Measurements from ENCODE around the gene ANO4.
"Not testable (repeated sequence)": the region's sequence is repeated elsewhere in the genome, so short reads cannot be mapped to it uniquely, and the experiment has no call there.

The ANO4 gene

DNA sequence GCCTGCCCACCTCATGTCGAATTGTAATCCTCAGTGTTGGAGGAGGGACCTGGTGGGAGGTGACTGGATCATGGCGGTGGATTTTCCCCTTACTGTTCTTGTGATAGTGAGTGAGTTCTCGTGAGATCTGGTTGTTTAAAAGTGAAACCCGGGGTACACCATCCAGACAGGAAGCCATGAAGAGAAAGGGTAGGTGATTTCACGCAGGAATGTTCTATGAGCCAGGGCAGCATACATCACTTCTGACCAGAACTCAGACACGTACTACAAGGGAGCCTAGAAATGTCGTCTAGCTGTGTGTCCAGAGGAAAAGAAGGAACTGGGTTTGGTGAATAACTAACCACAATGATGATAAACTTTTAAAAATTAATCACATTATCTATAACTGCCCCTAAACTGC lies 80.6 kb downstream of the ANO4 start:
- no peak for DNase-seq

DNA sequence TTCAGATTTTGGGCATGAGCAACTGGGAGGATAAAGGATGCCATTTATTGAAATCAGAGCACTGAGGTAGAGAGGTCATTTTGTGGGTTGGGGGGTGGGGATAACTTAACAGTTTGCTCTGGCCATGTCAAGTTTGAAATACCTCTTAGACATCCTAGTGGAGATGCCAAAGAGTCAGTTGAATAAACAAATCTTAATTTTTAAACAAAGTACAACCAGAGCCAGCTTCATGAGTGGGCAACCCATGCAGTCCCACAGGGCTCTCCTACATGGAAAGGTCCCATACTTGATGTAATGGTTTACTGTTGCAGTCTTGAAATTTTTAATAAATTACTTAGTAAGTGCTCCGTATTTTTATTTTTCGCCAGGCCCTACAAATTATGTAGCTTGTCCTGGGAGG lies 81.2 kb downstream of the ANO4 start:
- no peak for DNase-seq

DNA sequence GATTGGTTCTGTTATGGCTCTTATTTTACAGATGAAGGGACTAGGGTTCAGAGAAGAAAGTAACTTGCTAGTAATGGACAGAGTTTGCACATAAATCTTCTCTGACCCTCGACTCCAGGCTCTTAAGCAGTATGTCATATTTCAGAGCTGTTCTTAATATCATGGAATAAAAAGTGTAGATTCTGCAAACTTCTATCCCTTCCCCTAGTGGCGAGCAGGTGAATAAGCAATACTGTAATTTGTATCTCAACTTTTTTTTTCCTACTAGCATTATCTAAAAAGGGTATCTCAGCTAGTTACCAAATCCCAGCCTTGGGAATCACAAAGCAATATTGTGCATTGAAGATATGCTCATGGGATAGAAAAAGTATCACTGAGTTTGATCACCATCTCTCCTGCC lies 83.2 kb downstream of the ANO4 start:
- DNase-seq = no peak

DNA sequence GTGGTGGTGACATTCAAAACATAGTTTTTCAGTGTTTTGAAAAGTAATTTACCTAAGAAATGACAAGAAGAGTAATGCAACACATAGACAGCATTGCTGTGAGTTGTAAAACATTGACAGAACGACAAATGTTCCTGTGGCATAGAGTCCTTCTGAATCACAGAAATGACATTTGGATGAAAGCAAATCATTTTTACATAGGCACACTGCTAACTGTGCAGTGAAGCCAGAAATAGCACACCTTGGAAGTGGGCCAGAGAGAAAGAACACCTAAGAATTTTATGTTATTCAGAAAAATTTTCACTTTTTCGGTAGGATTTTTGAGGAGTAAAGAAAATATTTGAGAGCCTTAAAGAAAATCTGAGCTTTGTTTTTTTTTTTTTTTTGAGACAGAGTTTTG lies 100.6 kb downstream of the ANO4 start:
- no peak for DNase-seq

DNA sequence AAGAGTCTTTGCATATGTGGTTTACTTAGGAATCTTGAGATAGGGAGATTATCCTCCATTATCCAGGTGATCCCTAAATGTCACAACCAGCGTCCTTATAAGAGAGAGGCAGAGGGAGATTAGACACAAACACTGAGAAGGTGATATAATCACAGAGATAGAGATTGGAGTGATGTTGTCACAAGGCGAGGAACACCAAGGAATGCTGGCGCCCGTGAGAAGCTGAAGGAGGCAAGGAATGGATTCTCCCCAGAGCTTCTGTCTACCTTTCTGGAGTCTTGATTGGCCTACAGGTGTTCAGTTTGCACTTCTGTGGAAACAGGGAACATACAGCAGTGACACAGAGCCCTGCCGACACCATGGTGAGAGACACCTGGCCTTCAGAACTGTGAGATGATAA lies 101.6 kb downstream of the ANO4 start:
- no peak for DNase-seq

DNA sequence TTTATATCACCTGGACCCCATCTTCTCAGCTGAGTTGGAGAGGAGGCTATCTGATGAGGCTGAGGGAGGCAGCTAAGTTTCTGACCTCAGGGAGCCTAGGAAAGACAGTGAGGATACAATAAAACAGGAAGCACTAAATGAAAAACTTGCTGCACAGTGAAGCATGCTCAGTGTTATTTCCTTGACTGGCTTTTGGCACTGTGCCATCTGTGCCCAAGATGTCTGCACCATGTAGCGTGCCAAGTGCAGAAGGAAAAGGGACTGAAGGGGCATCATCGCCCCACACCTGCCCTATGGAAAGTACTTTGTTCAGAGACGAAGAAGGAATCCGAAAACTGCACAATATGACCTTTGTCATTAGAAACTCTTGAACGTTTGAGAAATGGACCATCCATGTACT lies 102.7 kb downstream of the ANO4 start:
- DNase-seq = no peak

DNA sequence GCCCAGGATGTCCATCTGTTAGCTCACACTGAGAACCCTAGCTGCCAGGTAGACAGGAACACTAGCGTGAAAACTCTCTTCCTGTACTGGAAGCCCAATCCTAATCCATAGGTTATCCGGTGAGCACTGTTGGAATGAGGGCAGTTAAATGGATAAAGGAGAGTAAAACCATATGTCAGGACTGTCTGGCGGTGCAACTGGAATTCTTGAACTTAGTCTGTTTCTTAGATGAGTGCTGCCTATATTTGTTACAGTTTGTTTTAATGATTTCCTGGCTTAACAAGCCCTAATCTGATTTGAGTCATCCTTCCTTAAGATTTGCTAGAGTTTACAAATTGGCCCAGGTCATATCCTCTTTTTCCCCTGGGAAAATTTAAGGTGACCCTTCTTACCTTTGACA lies 104.7 kb downstream of the ANO4 start:
- no peak for DNase-seq

DNA sequence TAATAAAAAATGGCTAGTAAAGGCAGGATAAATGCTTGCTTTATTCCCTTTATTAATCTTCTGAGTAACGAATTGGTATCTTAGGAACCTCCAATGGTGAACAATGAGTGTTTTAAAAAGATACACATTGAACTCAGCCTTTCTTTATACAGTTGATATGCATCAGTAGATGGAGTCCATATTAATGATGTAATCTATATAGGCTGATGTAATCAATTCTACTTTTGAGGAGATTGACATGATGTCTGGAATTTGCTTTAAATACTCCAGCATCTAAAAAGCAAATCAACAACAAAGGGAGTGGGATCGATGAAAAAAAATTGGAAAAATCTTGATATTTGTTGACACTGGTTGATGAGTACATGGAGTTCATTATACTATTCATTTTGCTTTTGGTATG lies 106.2 kb downstream of the ANO4 start:
- no peak for DNase-seq

DNA sequence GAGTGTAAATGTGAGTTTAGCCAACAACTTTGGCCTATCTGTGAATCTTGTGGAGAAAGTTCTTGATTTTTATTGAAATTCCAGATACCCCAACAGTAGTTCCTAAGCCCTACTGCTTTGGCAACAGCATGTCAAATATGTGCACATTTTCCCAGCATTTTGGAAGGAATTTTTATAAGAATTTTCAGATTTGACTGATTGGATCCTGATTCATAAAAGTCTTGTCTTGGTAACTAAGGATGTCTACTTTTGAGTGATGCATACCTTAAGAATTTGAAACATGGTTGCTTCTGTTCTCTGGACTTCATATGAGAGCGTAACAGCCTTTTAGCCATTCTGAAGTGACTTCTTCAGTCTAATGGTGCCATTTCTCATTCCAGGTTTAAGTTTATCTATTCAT lies 106.7 kb downstream of the ANO4 start:
- DNase-seq = no peak

DNA sequence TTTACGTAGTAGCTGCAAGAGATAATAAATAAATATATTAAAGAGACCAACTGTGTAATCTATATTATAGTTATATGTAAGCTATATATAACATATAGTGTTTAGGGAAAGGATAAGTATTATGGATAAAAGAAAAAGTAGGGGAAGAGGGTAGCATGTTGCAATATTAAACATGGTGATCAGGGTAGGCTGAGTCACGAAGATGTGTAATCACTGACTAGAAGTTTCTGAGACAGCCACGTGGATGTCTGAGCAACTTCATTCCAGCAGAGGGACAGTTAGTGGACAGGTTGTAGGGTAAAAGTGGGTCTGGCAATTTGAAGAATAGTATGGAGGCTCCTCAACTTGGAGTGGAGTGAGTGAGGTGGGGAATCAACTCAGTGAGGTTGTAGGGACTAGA lies 109.7 kb downstream of the ANO4 start:
- no peak for DNase-seq

DNA sequence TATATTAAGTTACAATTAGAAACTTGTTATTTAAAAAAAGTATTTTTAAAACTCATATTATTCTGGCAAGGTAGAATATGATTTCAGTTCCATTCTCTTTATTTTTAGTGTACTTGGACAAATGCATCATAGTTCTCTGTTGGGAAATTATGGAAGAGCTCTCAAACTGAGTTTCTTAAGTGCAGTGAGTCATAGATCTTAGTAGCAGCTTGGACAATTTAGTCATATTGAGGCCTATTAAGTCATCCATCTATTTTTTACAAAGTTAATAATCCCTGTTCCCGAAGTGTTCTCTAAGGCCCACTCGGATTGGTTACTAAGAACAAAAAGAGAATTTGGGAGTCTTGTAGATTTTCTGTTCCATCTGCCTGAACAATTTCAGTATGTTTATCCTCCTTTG lies 113.9 kb downstream of the ANO4 start:
- no peak for DNase-seq

DNA sequence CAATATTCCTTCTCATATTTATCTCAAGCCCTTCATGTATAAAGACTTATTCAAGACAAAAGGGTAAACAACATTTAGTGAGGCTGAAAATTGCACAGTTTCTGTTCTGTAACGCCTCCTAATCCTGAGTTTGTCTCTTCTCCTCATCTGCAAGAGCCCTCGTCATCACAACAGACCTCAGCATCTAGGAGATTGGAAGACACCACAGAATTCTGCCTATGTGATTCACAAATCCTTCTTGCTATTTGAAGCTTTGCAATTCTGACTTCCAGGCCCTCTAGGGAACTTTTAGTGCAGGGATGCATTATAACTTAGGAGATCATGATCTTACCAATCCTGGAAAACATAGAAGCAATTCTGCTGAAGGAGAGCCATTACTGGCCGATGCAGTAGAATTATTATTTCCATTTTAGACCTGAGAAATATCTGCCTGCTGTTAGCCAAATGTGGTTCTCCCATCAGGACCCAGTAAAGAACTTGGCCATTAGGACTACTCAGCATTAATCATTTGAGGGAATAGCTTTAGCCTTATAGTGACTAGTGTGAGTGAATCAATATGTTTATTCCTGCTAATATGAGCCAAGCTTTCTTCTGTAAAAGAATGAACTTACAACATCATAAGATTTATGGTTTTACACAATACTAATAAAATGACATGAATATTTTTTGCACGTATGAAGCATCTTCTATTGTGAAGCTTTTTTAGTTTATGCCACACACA lies 119.5 kb downstream of the ANO4 start:
- DNase-seq = no peak

DNA sequence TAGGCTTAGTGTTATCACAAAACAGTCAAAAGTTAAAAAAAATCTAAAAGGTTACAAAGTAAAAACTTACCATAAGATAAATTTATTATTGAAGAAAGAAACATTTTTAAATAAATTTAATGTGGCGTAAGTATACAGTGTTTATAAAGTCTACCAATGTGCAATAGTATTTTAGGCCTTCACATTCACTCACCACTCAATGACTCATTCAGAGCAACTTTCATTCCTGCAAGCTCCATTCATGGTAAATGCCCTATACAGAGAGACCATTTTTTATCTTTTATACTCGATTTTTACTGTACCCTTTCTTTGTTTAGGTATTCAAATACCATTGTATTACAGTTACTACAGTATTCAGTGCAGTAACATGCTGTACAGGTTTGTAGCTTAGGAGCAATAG lies 124.5 kb downstream of the ANO4 start:
- DNase-seq = no peak

DNA sequence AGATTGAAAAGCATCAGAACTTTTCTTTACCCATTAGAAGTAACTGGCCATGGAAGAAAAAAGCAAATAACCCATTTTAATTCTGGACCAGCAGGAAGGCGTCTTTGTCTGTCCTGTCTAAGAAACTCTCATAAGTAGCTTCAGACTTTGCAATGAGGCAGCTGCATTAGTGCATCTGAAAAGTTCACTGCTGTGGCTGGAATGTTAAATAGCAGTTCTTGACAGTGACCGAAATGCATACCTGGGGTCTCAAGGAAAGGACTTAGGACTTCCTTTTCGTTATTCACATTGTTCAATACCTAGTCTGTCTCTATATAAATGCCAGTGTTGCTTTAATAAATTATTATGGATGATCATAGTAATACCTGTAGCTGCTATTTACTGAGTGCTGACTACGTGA lies 125.9 kb downstream of the ANO4 start:
- DNase-seq = no peak

DNA sequence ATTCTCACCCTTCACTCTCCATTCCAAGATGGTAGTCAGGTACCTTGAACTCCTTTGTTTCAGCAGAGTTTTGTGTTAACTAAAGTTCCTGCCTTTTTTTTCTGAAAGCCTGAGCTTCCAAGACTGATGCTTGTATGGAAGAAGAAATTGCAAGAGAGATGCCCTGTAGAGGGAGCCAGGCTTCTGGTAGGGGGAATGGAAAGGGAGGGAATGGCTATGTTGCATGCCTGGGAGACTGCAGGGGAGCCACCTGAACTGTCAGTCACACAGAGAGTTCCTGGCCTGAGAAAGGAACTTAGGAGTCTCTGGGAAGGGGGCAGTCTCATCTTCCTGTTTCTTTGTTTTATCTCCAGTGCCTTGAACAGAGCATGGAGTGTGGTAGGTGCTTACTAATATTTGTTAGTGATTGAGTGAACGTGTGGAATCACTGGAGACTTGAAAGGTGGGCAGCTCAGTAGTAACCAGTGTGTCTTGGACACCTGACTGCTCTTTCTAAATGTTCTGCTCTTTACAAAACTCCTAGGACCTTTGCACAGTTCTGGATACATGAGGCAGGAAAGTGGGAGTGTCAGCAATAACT lies 132.2 kb downstream of the ANO4 start:
- DNase-seq = no peak

DNA sequence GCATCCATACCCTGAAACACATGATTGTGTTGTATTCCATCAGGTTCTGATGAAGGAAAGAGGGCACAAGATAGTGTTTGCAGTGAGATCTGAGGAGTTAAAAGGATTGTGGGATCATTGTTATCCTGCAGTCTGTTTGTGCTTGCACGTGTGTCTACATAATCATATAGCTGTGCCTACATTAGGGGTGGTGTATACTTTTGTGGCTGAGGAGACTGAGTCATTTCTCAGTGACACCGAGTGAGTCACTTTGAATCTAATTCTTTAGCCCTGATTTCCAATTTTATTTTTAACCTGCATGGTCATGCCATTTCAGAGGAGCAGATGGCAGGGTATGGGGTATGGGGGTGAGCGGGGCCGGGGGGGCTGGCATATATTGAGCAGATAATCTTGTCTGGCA lies 133.2 kb downstream of the ANO4 start:
- no peak for DNase-seq

DNA sequence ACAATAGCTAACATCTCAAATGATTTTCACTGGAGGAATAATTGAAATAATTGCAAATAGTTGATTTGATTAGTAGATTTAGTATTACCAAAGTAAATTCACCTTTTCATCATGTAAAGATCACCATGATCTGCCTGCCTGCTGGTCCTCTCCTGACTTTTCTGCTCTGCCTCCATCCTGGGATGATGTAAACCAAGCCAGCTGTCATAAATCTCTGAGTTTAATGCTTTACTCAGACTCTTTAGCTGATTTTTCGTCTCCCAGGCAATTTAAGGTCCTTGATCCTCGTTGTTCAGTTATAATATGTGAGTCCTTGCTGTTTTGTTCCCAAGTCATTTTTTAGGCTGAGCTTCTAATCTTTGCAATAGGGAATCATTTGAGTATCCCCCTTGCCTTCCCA lies 138.0 kb downstream of the ANO4 start:
- no peak for DNase-seq

DNA sequence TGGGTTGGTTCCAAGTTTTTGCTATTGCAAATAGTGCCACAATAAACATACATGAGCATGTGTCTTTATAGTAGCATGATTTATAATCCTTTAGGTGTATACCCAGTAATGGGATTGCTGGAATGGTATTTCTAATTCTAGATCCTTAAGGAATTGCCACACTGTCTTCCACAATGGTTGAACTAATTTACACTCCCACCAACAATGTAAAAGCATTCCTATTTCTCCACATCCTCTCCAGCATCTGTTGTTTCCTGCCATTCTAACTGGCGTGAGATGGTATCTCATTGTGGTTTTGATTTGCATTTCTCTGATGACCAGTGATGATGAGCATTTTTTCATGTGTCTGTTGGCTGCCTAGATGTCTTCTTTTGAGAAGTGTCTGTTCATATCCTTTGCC lies 139.0 kb downstream of the ANO4 start:
- DNase-seq = not testable (repeated sequence)

DNA sequence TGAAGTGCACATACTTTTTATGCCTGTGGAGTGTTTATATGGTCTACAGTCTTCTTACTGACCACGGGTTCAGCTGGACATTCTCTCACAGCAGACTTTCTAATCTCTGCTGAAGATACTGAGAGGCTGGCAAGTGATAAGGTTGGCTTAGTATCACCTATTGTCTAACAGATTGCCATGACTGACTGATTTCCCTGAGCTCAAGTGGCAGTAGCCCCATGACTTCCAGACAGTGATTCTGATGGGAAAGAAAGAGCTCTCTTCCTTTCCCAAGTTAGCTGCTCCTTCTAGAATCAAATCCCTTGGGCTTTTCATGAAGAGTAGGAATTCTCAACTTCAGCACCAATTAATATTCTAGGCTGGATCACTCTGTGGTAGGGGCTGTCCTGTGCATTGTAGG lies 141.4 kb downstream of the ANO4 start:
- DNase-seq = no peak

DNA sequence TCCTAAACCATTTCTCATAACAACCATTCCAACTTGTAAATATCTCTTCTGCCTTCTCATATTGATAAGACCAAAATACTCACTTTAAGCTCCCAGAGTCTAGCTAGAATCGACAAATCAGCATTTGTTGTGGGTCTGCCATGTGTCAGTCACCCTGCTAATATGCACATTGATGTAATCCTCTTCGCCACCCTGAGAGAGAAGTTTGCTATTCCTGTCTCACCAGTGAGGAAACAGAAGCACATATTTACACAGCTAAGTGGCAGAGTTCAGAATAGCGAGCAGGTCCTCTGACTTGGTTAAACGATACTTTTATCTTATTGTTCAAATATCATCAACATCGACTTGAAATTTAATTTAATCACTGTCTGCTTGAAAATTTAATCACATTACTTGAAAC lies 142.1 kb downstream of the ANO4 start:
- no peak for DNase-seq

DNA sequence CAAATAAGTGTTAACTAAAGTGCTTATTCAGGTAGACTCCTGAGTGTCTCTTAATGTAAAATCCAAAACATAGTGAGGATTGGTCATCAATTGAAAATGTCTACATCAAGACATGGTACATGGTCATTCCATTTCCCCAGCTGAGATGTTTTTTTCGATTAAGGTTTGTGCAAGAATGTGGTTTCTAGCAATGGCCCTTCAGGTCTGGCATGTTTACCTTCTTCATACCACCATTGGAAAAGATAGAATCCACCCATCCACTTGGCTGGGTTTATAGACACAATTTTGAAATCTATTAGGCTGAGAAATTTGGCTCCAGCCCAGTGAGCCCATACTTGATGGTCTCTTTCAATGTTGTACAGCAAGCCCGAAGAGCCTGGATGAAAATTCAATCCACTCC lies 145.9 kb downstream of the ANO4 start:
- DNase-seq = no peak

DNA sequence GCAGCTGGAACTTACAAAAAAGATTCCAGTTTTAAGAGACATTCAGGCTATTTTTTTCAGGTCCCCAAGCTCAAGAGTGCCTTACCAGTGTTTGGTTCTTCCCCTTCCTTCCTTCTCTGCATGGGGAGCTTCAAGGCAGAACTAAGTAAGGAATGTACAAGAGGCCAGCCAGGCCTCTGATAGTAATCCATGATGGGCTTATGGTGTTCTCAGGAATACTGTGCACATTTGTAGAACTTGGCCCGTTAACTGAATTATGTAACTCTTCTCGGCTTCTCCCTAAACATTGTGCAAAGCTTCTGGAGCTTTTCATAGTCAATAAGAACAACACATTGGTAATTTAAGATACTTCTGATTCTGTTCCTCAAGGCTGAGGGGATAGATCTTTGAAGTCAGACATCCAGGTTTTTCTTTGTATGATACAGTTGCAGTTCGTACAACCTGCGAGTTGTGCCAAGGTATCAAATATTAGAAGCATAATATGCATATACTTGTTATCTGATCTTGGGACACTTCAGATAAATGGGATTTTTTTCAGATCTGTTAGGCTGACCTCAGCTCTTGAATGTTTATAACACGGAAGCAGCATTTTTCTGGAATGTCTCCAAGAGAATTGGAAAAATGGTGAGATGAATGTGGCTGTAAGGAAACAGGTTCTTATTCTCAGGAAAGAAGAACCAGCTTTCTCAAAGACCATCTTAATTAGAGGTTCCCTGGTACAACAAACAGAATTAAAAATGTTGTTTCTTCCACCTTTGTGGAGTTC lies 148.6 kb downstream of the ANO4 start:
- no peak for DNase-seq

DNA sequence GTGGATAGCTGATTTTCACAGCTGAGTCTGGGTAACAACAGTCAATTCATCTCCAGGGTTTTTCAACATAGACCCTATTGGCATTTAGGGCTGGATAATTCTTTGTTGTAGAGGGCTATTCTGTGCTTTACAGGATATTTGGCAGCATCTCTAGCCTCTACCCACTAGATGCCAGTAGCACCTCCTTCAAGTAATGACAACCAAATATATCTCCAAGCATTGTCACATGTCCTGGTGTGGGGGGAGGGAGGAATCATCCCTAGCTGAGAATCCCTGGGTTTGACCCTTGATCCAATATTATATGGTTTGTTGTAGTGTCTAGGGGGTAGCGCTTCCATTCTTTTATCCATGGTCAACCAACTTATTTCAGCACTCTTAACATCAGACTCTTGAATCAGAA lies 157.2 kb downstream of the ANO4 start:
- DNase-seq = no peak

DNA sequence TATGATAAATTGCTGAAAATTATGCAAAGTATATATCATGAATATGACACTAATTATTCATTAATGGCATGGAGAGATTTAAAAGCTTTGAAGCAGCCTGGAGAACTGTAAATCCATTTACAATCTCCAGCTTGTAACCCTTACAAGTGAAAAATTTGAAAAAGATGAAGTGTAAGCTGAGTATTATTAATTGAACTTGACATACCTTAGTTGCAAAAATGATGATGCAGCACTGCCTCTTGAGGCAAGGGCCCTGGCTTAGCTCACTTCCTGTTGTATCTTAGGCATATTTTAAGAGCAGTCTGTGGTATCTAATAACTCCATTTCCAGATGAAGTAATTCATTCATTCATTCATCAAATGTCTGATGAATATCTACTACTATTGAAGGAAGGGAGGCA lies 158.6 kb downstream of the ANO4 start:
- no peak for DNase-seq

DNA sequence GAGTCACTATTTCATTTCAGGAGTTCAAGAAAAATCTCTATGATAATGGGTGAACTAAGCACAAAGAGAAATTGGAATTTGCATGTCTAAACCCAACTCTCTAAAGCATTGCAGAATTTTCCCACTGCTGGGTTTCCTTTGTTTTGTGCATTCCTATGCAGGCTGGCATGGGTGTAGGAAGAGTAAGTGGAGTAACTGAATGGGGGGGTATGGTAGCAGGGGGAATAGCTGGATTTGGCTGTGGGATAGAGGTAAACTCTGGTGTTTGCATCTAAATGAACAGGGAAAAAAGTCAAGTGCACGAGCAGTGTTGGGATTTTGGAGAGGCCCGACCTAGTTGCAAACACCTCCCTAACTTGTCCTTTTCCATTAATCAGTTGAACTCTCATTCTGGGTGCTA lies 159.1 kb downstream of the ANO4 start:
- DNase-seq = no peak

All from effector CD8-positive, alpha-beta T cell (primary cell).